ENCODE measurements around the gene ATG16L1.

ATG16L1 gene

DNA sequence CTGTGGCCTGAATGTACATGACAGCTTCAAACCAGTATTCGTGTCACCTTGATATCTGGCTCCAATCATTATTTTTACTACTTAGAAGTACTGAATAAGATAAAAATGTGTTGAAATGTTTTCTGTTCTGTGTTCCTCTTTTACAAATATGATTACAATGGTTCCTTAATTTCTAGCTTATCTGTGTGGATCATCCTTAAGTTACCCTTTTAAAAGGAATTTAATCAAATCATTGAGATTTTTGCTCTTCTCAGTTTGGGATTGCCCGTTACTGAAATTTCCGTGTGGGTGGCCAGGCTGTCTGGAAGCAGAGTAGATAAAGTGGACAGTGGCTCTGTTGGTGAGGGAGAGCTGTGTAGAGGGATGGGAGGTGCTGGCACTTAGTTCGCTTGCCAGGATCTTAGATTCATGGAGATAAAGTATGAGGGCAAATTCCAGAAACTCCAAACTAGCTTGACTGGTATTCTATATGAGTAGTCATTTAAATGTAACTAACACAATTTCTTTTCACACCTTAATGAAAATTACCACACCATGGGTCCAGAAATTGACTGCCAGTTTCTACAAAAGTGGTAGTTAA lies 28.7 kb downstream of the ATG16L1 start:
- no peaks in the 10 kb centered on the region for H3K9me3 ChIP-seq
- no peak overlapping the region for H3K27ac ChIP-seq
- TF ChIP-seq CTCF (IDR thresholded peaks at IDR 0.05): no peak
- no peaks in the 10 kb centered on the region for H3K4me1 ChIP-seq
- no peak for DNase-seq
- intact Hi-C loops (cut with DNase I; ENCODE audit: low total_unique reads): no loop called here
- H3K27me3 ChIP-seq: no peaks in the 10 kb centered on the region
- peaks cover 97 to 100% (median 97%) of the 10 kb centered on the region in 3 donors for H3K36me3 ChIP-seq
- no peak overlapping the region for H3K4me3 ChIP-seq

DNA sequence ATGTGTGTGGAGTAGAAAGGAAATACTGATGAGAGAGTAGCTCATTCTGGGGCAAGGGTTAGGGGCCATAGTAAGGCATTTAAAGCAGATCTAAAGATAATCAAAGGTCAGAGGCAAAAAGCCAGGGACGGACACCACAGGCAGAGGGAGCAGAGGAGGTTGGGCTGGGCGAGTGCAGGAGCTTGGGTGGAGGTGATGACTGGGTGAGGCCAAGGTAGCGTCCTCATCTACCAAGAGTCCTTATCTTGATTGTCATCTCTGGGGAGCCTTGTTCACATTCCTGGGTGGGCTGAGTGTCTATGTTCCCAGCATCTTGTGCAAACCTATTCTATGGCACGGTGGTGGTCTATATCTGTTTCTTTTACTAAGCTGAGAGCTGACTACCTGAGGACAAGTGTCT lies 30.1 kb downstream of the ATG16L1 start:
- Histone ChIP-seq H3K36me3 (peaks cover 95 to 100% (median 97%) of the 10 kb centered on the region in 3 donors), H3K4me1 (no peaks in the 10 kb centered on the region), H3K4me3 (no peak overlapping the region), H3K27me3 (no peaks in the 10 kb centered on the region), H3K27ac (no peak overlapping the region), H3K9me3 (no peaks in the 10 kb centered on the region)
- TF ChIP-seq CTCF (IDR thresholded peaks at IDR 0.05): no peak
- intact Hi-C loops (cut with DNase I; ENCODE audit: low total_unique reads): no loop called here
- DNase-seq: no peak

- intact Hi-C loops (cut with DNase I; ENCODE audit: low total_unique reads): no loop called here
Observed at GRCh38 chr2:233281992-233282603, 30.6 kb downstream of the ATG16L1 start.

DNA sequence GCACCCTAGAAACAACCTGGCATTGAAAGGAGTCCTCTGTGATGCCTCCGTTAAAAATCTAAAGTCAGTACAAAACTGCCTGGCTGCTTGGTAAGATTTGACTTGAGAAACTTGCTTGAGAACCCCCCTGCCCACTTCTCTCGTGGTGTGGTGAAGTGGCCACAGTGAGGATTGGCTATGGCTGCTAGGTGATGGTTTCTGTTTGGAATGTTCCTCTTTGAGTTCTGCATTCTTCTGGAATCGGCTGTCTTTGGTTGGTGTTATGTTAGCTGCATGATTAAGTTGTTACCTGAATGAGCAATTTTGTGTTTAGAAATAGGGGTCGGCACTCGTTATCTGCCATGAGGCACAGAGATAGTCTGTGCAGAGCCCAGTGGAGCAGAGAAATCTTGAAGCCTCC lies 34.4 kb downstream of the ATG16L1 start:
- H3K27me3 ChIP-seq: no peaks in the 10 kb centered on the region
- no peak for DNase-seq
- TF ChIP-seq CTCF (IDR thresholded peaks at IDR 0.05): no peak
- intact Hi-C loops (cut with DNase I; ENCODE audit: low total_unique reads): no loop called here
- H3K9me3 ChIP-seq: no peaks in the 10 kb centered on the region
- H3K4me1 ChIP-seq: no peaks in the 10 kb centered on the region
- no peak overlapping the region for H3K4me3 ChIP-seq
- no peak overlapping the region for H3K27ac ChIP-seq
- H3K36me3 ChIP-seq: peaks cover 83 to 100% (median 94%) of the 10 kb centered on the region in 3 donors

More at GRCh38 chr2:233281992-233282603, 30.6 kb downstream of the ATG16L1 start:
- H3K27ac ChIP-seq: no peak overlapping the region
- H3K4me1 ChIP-seq: no peaks in the 10 kb centered on the region
- H3K4me3 ChIP-seq: no peak overlapping the region
- H3K9me3 ChIP-seq: no peaks in the 10 kb centered on the region
- H3K36me3 ChIP-seq: peaks cover 95 to 100% (median 97%) of the 10 kb centered on the region in 3 donors
- TF ChIP-seq CTCF (IDR thresholded peaks at IDR 0.05): no peak
- no peak for DNase-seq
- no peaks in the 10 kb centered on the region for H3K27me3 ChIP-seq

DNA sequence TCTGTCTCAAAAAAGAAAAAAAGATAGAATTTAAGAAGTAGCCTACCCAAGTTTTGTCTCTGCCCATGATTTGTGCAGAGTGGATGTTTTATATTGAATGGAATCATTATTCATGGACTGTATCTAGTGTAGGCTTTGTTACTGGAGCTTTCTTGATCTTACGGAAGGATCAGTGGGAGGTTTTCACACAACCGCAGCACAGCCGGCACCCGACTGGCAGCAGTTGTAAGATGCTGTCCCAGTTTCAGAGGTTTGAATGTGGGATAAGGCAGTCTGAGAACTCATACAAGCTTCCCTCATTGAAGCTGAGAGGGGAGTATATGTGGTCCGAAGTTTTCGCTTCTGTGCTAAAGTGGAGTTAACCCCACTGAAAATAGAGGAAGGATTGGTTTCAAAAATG lies 36.4 kb downstream of the ATG16L1 start:
- intact Hi-C loops (cut with DNase I; ENCODE audit: low total_unique reads): no loop called here
- H3K36me3 ChIP-seq: peaks cover 84 to 100% (median 94%) of the 10 kb centered on the region in 3 donors
- no peaks in the 10 kb centered on the region for H3K27me3 ChIP-seq
- DNase-seq: no peak
- no peak for TF ChIP-seq CTCF (IDR thresholded peaks at IDR 0.05)
- H3K9me3 ChIP-seq: no peaks in the 10 kb centered on the region
- no peaks in the 10 kb centered on the region for H3K4me1 ChIP-seq
- no peak overlapping the region for H3K27ac ChIP-seq
- no peak overlapping the region for H3K4me3 ChIP-seq

Measured in tibial artery (tissue), 4 donors.